Stimulated activated naive CD8-positive, alpha-beta T cell treated with anti-CD3 and anti-CD28 coated beads, Interleukin-15, amount 100 ng/mL, for 72 hours (primary cell): ENCODE measurements around the gene ZNF175.
"Not testable (repeated sequence)": the region's sequence is repeated elsewhere in the genome, so short reads cannot be mapped to it uniquely, and the experiment has no call there.

Experiments used
- ATAC-seq: fragments of 150-1000 bp; cut with Tn5 transposase; 2 replicates; pipeline ENCODE4 v1.10.0; 2021; ENCODE audit warnings: mild to moderate bottlenecking, moderate library complexity
- DNase-seq, 2 donors: peaks; one replicate each; pipeline ENCODE4 v3.0.0; 2021 to 2022
- H3K27ac Mint-ChIP-seq, 2 donors: one replicate each; pipeline ENCODE4 v1.8.0; 2022; ENCODE audit warnings: mild to moderate bottlenecking in 2 of 2, mixed read lengths in 2 of 2, moderate library complexity in 2 of 2
- H3K27me3 Mint-ChIP-seq: one replicate; pipeline ENCODE4 v1.8.0; 2022; ENCODE audit warnings: mixed read lengths
- H3K4me1 Mint-ChIP-seq: one replicate; pipeline ENCODE4 v1.8.0; 2022; ENCODE audit warnings: mild to moderate bottlenecking, mixed read lengths
- H3K4me3 Mint-ChIP-seq, 2 donors: one replicate each; pipeline ENCODE4 v1.8.0; 2022; ENCODE audit warnings: mild to moderate bottlenecking in 2 of 2, mixed read lengths in 2 of 2, moderate library complexity in 1 of 2
- H3K9me3 Mint-ChIP-seq, 2 donors: one replicate each; pipeline ENCODE4 v1.8.0; 2022; ENCODE audit warnings: mixed read lengths in 2 of 2

The ZNF175 gene

GRCh38 chr19:51627491-51628138 lies 56.5 kb downstream of the ZNF175 start:
- H3K4me3 Mint-ChIP-seq, result no peak overlapping the region
- H3K4me1 Mint-ChIP-seq, result no peaks in the 10 kb centered on the region
- DNase-seq (no peak), ATAC-seq (no peak)
- peaks cover 51% of the 10 kb centered on the region for H3K27me3 Mint-ChIP-seq
- no peaks in the 10 kb centered on the region for H3K9me3 Mint-ChIP-seq
- no peak overlapping the region for H3K27ac Mint-ChIP-seq

- no peak overlapping the region for H3K27ac Mint-ChIP-seq
- H3K27me3 Mint-ChIP-seq, result peaks cover 53% of the 10 kb centered on the region
- no peaks in the 10 kb centered on the region for H3K4me1 Mint-ChIP-seq
- ATAC-seq (no peak), DNase-seq (no peak)
- H3K4me3 Mint-ChIP-seq, result no peak overlapping the region
- no peaks in the 10 kb centered on the region for H3K9me3 Mint-ChIP-seq
Measured at GRCh38 chr19:51628153-51628939, 57.3 kb downstream of the ZNF175 start.

DNA sequence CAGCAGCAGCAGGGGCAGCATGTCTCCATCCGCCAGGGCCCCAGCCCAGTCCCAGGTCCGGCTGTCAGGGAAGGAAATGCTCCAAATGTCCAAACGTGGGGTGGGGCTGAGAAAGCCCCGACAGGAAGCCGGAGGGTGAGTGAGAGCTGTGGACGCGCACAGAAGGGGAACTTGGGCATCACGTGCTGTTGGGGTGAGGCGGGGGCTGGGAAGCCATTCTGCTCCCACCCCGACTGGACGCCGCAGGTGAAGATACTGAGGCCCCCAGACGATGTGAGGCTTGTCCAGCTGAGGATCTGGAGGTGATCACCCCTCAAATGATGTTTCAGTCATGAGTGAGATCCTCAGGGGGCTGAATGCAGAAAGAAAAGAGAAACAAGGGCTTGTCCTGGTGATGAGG lies 59.2 kb downstream of the ZNF175 start, which contains the start of gene SIGLEC5:
SIGLEC5 (minus strand) TSS at position 87 of the 400 bp plus-strand sequence; CDS start at position 21, 66 bp downstream.
- H3K4me3 Mint-ChIP-seq, result not testable (repeated sequence)
- H3K27ac Mint-ChIP-seq, result peak within 1 kb of the TSS in 1 of 2 donors; percentile 54

GRCh38 chr19:51632126-51632525 lies 61.0 kb downstream of the ZNF175 start:
- ATAC-seq, result no peak
- no peak overlapping the region for H3K27ac Mint-ChIP-seq
- no peaks in the 10 kb centered on the region for H3K9me3 Mint-ChIP-seq
- H3K4me1 Mint-ChIP-seq, result no peaks in the 10 kb centered on the region
- DNase-seq, result no peak
- no peak overlapping the region for H3K4me3 Mint-ChIP-seq
- peaks cover 50% of the 10 kb centered on the region for H3K27me3 Mint-ChIP-seq

More for the DNA sequence above, 59.2 kb downstream of the ZNF175 start, which contains the start of gene SIGLEC5:
- H3K27me3 Mint-ChIP-seq, result peaks cover 47% of the 10 kb centered on the region
- not testable (repeated sequence) for H3K9me3 Mint-ChIP-seq, H3K4me1 Mint-ChIP-seq, ATAC-seq, DNase-seq

GRCh38 chr19:51637362-51637978 lies 66.4 kb downstream of the ZNF175 start:
- Mint-ChIP-seq H3K27me3 (peaks cover 60% of the 10 kb centered on the region), H3K4me3 (no peak overlapping the region), H3K27ac (no peak overlapping the region), H3K4me1 (no peaks in the 10 kb centered on the region), H3K9me3 (no peaks in the 10 kb centered on the region)
- DNase-seq, result no peak
- ATAC-seq, result no peak

DNA sequence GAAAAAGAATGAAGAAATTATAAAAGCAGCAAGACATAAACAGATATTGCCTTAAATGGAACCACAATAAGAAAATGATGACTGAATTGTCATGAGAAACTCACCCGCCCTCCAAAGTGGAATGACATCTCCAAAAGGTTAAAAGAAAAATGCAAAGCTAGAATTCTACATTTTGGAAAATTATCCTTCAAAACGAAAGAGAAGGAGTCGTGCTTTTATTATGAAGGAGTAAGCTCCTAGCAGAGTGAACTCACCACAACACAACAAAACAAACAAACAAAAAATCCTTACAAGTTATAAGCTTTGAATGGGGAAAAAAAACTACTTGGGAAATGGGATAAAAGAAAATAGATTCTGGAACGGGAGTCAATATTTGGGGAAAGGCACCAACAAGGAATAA lies 68.8 kb downstream of the ZNF175 start:
- Mint-ChIP-seq H3K9me3 (no peaks in the 10 kb centered on the region), H3K4me1 (no peaks in the 10 kb centered on the region), H3K27ac (no peak overlapping the region), H3K4me3 (no peak overlapping the region), H3K27me3 (peaks cover 82% of the 10 kb centered on the region)
- no peak for DNase-seq
- no peak for ATAC-seq

DNA sequence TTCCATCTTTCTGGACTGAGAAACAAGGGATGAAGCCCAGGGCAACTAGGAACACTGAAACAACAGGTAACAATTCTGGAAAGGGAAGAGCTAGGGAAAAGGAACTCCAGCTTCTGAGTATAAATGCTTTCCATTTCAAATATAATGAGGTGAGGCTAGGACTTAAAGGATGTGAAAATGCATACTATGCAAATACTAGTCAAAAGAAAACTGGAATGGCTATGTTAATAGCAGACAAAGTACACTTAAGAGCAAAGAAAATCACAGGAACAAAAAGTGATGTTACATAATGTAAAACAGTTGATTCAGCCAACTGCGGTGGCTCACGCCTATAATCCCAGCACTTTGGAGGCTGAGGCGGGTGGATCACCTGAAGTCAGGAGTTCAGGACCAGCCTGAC lies 69.3 kb downstream of the ZNF175 start:
- Mint-ChIP-seq H3K4me3 (no peak overlapping the region), H3K9me3 (no peaks in the 10 kb centered on the region), H3K27me3 (peaks cover 86% of the 10 kb centered on the region), H3K4me1 (no peaks in the 10 kb centered on the region), H3K27ac (no peak overlapping the region)
- no peak for ATAC-seq
- no peak for DNase-seq

DNA sequence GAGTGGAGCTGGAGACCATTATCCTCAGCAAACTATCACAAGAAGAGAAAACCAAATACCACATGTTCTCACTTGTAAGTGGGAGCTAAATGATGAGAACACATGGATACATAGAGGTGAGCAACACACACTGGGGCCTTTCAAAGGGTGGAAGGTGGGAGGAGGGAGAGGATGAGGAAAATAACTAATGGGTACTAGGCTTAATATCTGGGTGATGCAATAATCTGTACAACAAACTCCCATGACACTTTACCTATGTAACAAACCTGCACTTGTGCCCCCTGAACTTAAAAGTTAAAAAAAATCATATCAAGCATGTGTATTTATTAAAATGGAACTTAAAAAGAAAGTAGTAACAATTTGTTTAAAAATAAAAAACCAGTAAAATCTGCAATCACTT lies 70.6 kb downstream of the ZNF175 start:
- ATAC-seq, result no peak
- no peaks in the 10 kb centered on the region for H3K9me3 Mint-ChIP-seq
- no peaks in the 10 kb centered on the region for H3K4me1 Mint-ChIP-seq
- no peak overlapping the region for H3K27ac Mint-ChIP-seq
- H3K4me3 Mint-ChIP-seq, result no peak overlapping the region
- peaks cover 80% of the 10 kb centered on the region for H3K27me3 Mint-ChIP-seq
- DNase-seq, result no peak
